Left ventricle myocardium superior (tissue), 1 donor: Measurements from ENCODE around the gene RPTOR. TPM values are rescaled to one million over a fixed set of nuclear protein-coding genes. Genes with fewer than 3 reads are reported as not detected.

Experiments
- ATAC-seq: fragments of 200-7000 bp; cut with Tn5 transposase; one replicate; pipeline ENCODE4 v1.9.1; 2020; ENCODE audit warnings: mild to moderate bottlenecking, moderate library complexity
- DNase-seq: peaks from one replicate; pipeline ENCODE4 v3.0.0-alpha.2; 2020
- intact Hi-C: fragments of 100-400 bp; cut with micrococcal nuclease; formaldehyde crosslinking; loops from one replicate; pipeline ENCODE4 v1.11.0; 2022
- total RNA-seq: library from RNA; stranded (reverse); fragmentation: NEBNext Ultra II Directional; extraction: Animal tissue kit (Norgen Biotek cat#: 25700); gene quantifications from one replicate; pipeline ENCODE4 v1.2.1, GENCODE V29; 2021
- donor health status: DM: no; HTN: yes; CAD: no; lungs with severe emphysema.

RPTOR gene
- total RNA-seq, 1 donor from 2014 or later, result 20.9 TPM

- DNase-seq, result no peak
- ATAC-seq, result no peak
- intact Hi-C loops, result no loop called here
These were observed 126.6 kb downstream of the RPTOR start for GRCh38 chr17:80671039-80671824.

GRCh38 chr17:80671825-80672110 is 127.1 kb downstream of the RPTOR start:
- ATAC-seq (no peak), DNase-seq (no peak)
- intact Hi-C loops, result no loop called here

- ATAC-seq (no peak), DNase-seq (no peak)
- intact Hi-C loops, result no loop called here
These were observed 128.7 kb downstream of the RPTOR start for GRCh38 chr17:80673152-80673920.

- DNase-seq (no peak), ATAC-seq (no peak)
- intact Hi-C loops, result no loop called here
These were observed 130.9 kb downstream of the RPTOR start for GRCh38 chr17:80675438-80676095.

- DNase-seq (no peak), ATAC-seq (no peak)
- intact Hi-C loops, result no loop called here
These were observed 131.4 kb downstream of the RPTOR start for GRCh38 chr17:80676096-80676466.

GRCh38 chr17:80676564-80676963 is 131.9 kb downstream of the RPTOR start:
- intact Hi-C loops, result no loop called here
- ATAC-seq (no peak), DNase-seq (no peak)

- no peak for ATAC-seq
- no peak for DNase-seq
- intact Hi-C loops, result no loop called here
These were observed 132.6 kb downstream of the RPTOR start for GRCh38 chr17:80677214-80677756.

- ATAC-seq (no peak), DNase-seq (no peak)
- intact Hi-C loops, result no loop called here
These were observed 135.2 kb downstream of the RPTOR start for GRCh38 chr17:80679816-80680215.

GRCh38 chr17:80681215-80681614 is 136.6 kb downstream of the RPTOR start:
- DNase-seq (no peak), ATAC-seq (no peak)
- intact Hi-C loops, result no loop called here

- DNase-seq (no peak), ATAC-seq (no peak)
- intact Hi-C loops, result no loop called here
These were observed 137.7 kb downstream of the RPTOR start for GRCh38 chr17:80682372-80682771.

- DNase-seq (no peak), ATAC-seq (no peak)
- intact Hi-C loops, result no loop called here
These were observed 139.0 kb downstream of the RPTOR start for GRCh38 chr17:80683625-80684104.

GRCh38 chr17:80687839-80688238 is 143.2 kb downstream of the RPTOR start:
- ATAC-seq, result no peak
- no peak for DNase-seq
- intact Hi-C loops, result no loop called here

- intact Hi-C loops, result no loop called here
These were observed 144.5 kb downstream of the RPTOR start for GRCh38 chr17:80689129-80689619.

GRCh38 chr17:80691784-80692183 is 147.1 kb downstream of the RPTOR start:
- ATAC-seq, result no peak
- intact Hi-C loops, result no loop called here
- no peak for DNase-seq

More at GRCh38 chr17:80689129-80689619, 144.5 kb downstream of the RPTOR start:
- no peak for ATAC-seq
- no peak for DNase-seq

- no peak for DNase-seq
- no peak for ATAC-seq
- intact Hi-C loops, result no loop called here
These were observed 148.4 kb downstream of the RPTOR start for GRCh38 chr17:80692931-80693467.

- no peak for DNase-seq
- no peak for ATAC-seq
These were observed 148.9 kb downstream of the RPTOR start for GRCh38 chr17:80693511-80693910.

GRCh38 chr17:80694085-80694991 is 149.7 kb downstream of the RPTOR start:
- DNase-seq (no peak), ATAC-seq (no peak)
- intact Hi-C loops, result no loop called here

More at GRCh38 chr17:80693511-80693910, 148.9 kb downstream of the RPTOR start:
- intact Hi-C loops, result no loop called here
